ENCODE measurements around the gene RNF148.

The RNF148 gene

GRCh38 chr7:122702872-122703510 lies at the start of gene RNF148:
RNF148 (minus strand) TSS chr7:122702922; CDS start chr7:122702750, 172 bp downstream.
- DNase-seq: no peak

- DNase-seq: no peak
Observed at GRCh38 chr7:122750389-122750788, 47.7 kb upstream of the RNF148 start.

GRCh38 chr7:122748195-122748594 lies 45.5 kb upstream of the RNF148 start:
- DNase-seq: no peak

- DNase-seq: no peak
Observed at GRCh38 chr7:122746948-122747347, 44.2 kb upstream of the RNF148 start.

- no peak for DNase-seq
Observed at GRCh38 chr7:122743211-122743610, 40.5 kb upstream of the RNF148 start.

- DNase-seq: no peak
Observed at GRCh38 chr7:122738947-122739346, 36.2 kb upstream of the RNF148 start.

- no peak for DNase-seq
Observed at GRCh38 chr7:122736183-122736582, 33.5 kb upstream of the RNF148 start.

- no peak for DNase-seq
Observed at GRCh38 chr7:122727759-122728158, 25.0 kb upstream of the RNF148 start.

GRCh38 chr7:122727354-122727753 lies 24.6 kb upstream of the RNF148 start:
- DNase-seq: no peak

GRCh38 chr7:122726881-122727280 lies 24.2 kb upstream of the RNF148 start:
- no peak for DNase-seq

- no peak for DNase-seq
Observed at GRCh38 chr7:122724366-122724765, 21.6 kb upstream of the RNF148 start.

GRCh38 chr7:122719010-122719578 lies 16.4 kb upstream of the RNF148 start:
- no peak for DNase-seq

GRCh38 chr7:122717356-122718089 lies 14.8 kb upstream of the RNF148 start:
- DNase-seq: no peak

GRCh38 chr7:122715183-122715582 lies 12.5 kb upstream of the RNF148 start:
- no peak for DNase-seq

- DNase-seq: no peak
Observed at GRCh38 chr7:122710916-122711315, 8.2 kb upstream of the RNF148 start.

GRCh38 chr7:122709930-122710646 lies 7.4 kb upstream of the RNF148 start:
- DNase-seq: no peak

GRCh38 chr7:122706836-122707235 lies 4.1 kb upstream of the RNF148 start:
- no peak for DNase-seq

GRCh38 chr7:122699017-122699416 lies 3.7 kb downstream of the RNF148 start, which contains the start of gene RNF133:
RNF133 (minus strand) TSS chr7:122699117; CDS start chr7:122698918, 199 bp downstream.
- DNase-seq: no peak

- no peak for DNase-seq
Observed at GRCh38 chr7:122695816-122696215, 6.9 kb downstream of the RNF148 start.

GRCh38 chr7:122694697-122695096 lies 8.0 kb downstream of the RNF148 start:
- no peak for DNase-seq

- no peak for DNase-seq
Observed at GRCh38 chr7:122692769-122693309, 9.9 kb downstream of the RNF148 start.

- no peak for DNase-seq
Observed at GRCh38 chr7:122691569-122692235, 11.0 kb downstream of the RNF148 start.

Data from activated CD4-positive, alpha-beta T cell treated with anti-CD3 and anti-CD28 coated beads, Interleukin-2, amount 50 U/mL, for 1 hour (primary cell).